ENCODE data around the gene VPS26A.

VPS26A gene

DNA sequence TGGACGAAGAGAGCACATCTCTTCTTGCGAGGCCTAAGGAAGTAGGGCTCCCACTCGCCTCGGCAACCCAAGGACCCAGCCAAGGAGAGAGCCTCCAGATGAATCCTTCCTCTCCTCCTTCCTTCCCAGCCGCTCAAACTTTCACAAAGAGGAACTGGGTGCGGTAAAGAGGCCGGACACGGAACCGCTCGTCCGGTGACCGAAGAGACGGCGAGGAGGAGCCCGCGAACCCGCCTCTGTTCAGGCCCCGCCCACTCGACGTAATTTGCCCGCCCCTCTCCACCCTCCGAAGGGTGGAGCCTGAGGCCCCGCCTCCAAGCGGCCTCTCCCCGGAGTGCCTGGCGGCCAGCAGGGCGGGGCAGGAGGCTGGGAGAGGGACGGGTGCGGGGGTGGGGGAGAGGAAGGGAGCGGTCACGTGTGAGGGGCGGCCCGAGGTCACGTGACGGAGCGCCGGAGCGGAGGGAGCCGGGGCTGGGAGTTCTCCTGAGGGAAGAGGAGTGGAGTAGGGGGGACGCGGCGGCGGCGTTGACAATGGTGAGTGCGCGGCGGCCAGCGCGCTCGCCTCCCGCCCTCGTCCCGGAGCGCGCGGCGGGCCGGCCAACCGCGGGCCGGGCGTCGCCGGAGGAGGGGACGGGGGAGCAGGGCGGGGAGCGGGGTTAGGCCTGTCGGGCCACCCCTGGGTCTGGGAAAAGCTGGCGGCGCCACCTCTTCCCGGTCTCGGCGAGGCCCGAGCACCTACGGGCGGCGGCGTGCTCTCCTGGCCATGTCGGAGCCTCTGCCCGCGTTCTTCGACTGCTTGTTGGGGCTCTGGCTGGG lies at the start of gene VPS26A:
Gene VPS26A, plus strand, starts transcription at position 432 of the 816 bp plus-strand sequence. Its CDS starts 100 bp downstream, at position 532.
- DNase-seq: peak; percentile 100

DNA sequence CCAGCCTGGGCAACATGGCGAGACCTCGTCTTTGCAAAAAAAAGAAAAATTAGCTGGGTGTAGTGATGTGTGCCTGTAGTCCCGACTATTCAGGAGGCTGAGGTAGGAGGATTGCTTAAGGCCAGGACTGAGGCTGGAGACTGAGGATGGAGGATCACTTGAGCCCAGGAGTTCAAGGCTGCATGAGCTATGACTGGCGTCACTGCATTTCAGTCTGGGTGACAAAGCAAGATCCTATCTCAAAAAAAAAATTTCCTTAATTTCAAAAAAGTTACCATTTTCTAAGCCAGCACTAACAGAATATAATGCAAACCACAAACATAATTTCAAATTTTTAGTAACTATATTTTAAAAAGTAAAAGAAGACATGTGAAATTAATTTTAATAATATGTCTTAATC lies 49.4 kb upstream of the VPS26A start:
- no peak for DNase-seq

DNA sequence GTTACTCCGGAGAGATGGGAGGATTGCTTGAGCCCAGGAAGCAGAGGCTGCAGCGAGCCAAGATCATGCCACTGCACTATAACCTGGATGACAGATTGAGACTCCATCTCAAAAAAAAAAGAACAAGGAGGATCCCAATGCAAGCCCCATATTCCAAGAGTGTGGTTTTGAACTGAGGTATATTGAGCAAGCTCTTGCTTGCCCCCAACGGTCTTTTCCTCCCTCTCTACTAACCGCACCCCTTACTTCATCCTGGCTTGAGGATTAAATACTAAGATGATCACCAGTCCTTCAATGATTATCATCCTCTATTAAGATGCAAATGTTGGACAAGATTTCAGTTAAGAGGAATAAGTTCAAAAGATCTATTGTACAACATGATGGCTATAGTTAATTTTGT lies 48.5 kb upstream of the VPS26A start:
- DNase-seq: no peak

DNA sequence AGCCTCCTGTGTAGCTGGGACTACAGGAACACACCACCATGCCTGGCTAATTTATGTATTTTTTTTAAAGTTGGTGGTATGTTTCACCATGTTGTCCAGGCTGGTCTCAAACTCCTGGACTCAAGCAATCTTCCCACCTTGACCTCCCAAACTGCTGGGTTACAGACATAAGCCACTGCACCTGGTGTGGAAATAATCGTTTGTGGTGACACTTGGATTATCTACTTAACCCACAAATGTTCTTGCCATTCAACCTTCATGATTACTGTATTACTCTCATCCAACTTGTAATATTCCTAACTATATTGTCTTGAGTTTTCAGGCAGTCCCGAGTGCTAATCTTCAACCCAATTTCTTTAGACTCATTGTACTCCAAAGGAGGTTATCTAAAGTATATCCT lies 45.7 kb upstream of the VPS26A start:
- DNase-seq: no peak

DNA sequence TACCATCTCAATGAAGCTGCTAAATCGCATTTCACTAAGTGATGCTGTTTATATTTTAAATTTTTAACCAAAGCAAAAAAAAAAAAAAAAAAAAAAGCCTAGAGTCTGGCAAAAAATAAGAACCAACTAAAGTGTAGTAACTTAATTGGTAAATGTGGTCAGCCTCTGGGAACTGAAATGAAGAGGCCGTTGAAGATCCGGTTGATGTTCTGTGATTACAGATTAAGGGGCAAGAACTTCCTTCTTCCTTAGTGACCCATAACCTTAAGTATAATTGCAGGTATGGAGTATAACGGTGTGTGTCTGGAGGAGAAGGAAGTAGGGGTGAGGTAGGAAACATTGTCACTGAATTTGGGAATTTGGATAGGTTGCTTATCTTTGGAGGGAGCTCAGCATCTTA lies 43.8 kb upstream of the VPS26A start:
- DNase-seq: no peak

DNA sequence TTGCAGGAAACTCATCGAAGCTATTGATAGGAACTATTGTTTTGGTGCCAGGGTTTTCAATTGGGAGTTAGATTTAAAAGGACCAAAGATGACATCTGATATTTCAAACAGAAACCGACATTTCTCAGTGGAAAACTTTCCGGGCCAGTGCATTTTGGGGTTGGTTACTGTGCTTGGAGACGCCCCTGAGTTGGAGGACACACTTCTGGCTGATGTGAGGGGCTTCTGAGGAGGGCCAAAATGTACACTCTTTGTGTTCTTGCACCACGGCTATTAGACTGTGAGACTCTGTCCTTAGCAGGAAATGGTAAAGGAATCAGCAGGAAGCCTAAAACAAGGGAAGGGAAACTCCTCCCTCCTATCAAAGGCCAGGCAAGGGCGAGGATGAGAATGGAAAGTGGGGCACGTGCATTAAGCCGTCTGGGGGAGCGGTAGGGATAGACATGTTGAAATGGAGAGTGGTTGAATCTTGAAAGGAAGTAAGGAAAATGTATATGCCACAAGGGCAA lies 37.9 kb upstream of the VPS26A start:
- DNase-seq: peak; percentile 84

DNA sequence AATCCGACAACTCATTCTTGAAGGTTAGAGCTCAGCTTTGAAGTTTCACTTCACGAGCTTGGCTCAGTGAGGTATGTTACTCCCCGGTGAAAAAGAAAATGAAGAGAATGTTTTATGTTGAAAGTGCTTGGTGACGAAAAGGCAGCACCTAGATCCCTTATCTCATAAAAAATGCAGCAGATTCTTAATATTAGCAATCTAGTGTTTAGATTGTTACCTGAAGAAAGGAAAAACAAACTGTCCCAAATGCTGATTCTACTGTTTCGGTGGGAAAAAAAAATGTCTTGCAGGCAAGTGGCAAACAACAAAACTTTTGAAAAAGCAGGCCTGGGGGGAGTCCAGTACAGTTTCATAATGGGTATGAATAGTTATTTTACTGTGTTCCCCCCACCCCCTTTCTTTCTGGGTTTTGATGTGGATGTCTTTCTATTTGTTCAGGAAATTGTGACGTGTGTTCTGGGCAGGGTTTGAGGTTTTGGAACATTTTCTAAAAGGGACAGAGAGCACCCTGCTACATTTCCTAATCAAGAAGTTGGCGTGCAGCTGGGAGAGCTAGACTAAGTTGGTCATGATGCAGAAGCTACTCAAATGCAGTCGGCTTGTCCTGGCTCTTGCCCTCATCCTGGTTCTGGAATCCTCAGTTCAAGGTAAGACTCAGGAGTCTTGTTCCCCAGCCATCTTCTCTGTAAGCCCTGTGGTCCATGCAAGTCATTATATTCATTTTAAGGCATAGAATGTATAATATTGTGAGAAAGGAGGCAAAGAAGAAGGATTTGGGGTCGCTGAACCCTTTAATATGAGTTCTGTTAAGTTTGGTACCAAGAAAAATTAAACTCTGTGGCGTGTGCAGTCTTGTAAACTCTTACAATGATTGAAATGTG lies 36.1 kb upstream of the VPS26A start, which contains the start of gene SRGN:
Gene SRGN, plus strand, starts transcription at position 514 of the 881 bp plus-strand sequence. Its CDS starts 55 bp downstream, at position 569.
- DNase-seq: peak; percentile 97

DNA sequence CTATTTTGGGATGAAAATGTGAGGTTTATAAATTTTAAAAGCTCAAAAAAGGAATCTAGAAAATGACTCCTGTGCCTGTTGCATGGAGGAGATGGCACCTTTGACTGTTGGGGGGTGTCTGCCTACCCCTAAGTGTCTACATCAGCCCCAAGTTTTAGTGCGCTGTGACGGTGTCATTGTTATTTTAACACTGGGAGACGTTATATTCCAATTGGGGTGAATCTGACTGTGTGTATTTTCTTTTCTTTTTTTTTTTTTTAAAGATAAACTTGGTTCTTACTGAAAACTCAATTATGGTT lies 35.6 kb upstream of the VPS26A start:
- DNase-seq: no peak

DNA sequence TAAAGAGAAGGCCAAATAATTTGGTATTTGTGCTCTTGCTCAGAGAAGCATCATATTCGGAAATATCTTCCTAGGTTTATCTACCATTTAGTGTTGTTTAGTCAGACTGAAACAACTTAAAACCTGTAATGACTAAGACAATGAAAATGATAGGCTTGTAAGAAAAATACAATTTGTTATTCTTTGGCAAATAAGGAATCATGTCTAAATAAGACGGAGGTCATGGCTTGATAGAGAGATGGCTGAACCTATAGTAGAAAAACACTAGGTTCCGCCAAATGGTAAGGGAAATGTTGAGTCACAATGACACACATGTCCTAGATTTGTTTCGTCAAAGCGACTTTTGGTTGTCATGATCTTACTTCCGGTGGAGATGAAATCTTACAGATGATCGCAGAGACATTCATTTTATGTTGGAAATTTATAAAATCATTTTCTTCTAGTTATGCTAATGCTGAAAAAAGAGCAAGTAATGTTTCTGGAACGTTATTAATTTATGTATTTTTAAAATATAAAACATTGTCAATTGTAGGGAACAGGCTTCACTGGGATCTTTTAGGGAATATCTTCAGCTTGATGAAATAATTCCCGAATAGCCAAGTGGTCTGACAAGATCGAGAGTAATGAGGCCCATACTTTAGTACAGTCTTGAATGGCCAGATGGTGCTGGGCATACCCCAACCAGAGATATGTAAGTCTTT lies 35.0 kb upstream of the VPS26A start:
- DNase-seq: peak; percentile 93

DNA sequence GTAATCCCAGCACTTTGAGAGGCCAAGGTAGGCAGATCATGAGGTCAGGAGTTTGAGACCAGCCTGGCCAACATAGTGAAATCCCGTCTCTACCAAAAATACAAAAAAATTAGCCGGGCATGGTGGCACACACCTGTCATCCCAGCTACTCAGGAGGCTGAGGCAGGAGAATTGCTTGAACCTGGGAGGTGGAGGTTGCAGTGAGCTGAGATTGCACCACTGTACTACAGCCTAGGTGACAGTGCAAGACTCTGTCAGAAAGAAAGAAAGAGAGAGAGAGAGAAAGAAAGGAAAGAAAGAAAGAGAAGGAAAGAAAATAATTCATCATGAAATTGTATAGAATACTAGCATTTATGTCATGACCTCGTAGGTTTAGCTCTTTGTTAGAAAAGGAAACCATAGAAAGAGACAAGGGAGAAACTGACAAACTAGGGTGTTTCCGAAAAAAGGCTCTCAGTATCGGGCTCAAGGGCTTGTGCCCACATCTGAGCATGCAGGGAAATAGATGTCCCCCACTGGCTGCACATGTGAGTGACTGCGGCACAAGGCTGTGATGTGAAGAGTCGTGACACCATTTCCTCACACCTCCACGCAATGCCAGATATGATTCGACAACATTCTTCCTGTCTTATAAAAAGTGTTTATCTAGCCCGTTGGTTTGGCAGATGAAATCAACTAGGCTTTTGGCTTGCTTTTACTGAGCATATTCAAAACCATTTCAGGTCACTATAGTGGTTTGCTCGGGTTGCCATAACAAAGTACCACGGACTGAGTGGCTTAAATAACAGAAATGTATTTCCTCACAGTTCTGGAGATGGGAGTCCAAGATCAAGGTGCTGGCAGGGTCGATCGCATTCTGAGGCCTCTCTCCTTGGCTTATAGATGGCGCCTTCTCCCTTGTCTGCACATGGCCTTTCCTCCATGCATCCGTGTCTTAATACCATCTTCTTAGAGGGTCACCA lies 34.1 kb upstream of the VPS26A start:
- DNase-seq: peak; percentile 85

DNA sequence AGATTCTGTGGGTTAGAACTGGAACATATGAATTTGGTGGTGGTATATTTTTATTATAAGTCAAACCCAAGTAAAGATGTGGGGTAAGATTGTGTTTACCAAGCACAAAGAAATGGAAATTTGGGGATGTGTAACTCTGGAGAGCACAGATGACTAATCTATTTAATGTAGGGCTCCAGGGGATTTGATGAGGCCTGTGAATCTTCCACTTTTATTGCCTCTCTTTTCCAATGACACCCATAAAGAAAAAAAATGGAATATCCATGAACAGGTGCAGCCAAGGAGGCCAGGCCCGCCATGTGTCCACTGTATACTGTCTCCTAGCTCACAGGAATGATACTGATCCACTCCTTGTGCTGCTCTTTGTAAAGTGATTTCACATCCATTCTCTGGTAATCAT lies 33.3 kb upstream of the VPS26A start:
- DNase-seq: peak; percentile 71

DNA sequence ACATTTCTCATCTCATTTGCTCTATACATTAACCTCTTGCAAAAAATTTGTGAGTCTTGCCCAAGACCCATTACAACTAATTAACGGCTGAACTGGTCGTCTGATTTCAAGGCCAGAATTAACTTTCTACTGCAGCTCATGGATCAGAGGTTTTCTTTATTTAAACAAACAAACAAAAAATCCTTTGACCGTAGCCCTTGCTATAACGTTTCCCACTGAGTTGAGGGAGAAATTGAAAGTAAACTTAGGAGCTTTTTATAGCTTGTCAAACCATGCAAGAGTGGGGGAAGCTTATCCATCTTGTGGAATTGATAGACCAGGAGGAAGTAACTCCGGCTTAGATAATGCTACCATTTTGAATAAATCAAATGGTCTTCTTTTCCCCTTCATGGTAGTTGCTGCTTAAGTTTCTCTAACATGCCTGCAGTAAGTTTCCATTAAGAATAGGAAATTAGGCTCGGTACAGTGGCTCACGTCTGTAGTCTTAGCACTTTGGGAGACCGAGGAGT lies 32.8 kb upstream of the VPS26A start:
- DNase-seq: peak; percentile 66

DNA sequence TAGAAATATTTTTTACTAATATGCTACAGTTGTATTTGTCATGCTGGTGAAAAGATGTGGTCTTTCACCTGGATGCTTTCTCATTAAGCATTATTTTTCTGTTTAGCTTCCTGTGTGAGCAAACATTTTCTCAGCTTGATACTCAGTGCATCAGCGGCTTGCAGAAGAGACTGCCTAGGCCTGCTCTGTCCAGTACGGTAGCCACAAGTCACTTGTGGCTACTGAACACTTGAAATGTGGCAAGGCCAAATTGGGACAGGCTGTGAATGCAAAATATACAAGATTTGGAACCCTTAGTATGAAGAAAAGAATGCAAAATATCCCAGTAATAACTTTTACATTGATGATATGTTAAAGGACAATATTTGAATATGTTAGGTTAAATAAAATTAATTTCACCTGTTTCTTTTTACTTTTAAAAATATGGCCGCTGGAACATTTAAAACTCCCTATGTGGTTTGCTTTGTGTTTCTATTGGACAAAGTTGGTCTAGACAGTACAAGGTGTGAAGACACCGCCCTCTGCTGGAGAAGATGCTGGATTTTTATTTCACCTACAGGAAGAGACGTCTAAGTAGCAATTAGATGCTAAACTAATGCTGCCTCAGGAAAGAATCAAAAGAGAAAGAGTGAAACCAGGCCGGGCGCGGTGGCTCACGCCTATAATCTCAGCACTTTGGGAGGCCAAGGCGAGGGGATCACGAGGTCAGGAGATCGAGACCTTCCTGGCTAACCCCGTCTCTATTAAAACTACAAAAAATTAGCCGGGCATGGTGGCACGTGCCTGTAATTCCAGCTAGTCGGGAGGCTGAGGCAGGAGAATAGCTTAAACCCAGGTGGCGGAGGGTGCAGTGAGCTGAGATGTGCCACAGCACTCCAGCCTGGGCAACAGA lies 30.8 kb upstream of the VPS26A start:
- DNase-seq: peak; percentile 85

DNA sequence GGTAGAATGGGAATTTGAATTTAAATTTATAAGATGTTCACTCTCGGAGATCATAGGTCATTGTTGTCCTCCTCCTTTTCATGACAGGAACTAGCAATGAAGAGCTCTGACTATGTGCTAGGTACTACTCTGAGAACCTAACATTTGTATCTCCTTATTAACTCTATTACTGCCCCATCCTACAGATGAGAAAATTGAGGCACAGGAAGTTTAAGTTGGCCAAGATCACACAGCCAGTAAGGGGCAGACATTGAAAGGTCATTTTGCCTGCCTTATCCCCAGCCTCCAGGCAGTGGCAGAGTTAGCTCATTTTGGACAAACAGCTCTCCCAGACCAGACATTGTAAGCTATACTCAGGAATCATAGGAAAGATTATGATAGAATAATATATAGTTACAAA lies 30.0 kb upstream of the VPS26A start:
- no peak for DNase-seq

DNA sequence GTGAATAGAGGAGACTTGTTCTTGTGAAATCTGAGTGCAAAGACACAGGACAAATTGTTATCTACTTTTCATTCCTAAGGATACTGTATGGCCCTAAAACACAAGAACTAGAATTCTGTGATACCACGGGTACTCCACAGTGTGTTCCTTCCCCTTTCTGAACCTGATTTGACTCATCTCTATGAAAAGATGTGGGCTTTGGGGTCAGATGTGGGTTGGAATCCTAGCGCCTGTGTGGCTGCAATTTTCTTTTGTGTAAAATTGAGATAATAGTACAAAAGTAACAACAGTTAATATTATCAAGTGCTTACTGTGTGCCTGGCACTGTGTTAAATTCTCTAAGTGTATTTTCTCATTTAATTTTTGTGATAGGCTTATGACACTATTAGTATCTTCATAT lies 27.9 kb upstream of the VPS26A start:
- peak; percentile 64 for DNase-seq

DNA sequence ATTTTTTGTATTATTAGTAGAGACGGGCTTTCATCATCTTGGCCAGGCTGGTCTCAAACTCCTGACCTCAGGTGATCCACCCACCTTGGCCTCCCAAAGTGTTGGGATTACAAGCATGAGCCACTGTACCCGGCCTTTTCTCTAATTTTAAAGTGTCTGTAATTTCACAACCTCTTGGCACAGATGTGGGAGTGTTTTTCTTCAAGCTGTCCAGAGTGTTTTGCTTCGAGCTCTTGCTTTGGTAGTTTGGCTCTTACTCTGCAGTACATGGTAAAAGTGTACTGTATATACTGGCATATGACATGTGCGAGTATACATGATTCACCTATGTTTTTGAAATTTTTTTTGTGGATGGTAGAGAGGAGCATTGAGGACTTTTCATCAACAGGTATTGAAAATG lies 26.2 kb upstream of the VPS26A start:
- no peak for DNase-seq

DNA sequence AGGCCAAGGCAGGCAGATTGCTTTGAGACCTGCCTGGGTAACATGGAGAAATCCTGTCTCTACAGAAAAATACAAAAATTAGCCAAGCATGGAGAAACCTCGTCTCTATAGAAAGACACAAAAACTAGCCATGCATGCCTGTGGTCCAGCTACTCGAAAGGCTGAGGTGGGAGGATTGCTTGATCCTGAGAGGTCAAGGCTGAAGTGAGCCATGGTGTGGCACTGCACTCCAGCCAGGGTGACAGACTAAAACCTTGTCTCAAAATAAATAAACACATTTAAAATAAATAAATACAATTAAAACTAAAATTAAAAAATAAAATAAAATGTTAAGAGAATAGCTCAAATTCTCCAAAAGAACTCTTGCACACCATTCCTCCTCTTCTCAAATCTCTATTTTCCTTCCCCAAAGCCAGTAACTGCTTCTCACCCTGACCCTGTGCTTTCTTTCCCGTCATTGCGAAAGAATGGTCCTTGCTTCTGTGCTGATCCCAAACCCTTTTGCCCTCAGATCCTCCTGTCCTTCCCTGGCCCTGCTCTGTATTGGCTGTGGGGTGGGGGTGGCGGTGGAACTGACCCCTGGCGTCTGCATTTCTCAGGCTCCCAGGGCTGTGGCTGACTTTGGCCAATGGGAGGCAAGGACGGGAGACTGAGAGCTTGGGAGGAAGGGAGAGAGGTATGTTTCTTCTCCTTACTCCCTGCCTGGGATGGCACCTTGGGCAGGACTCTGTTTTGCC lies 23.7 kb upstream of the VPS26A start:
- DNase-seq: no peak

DNA sequence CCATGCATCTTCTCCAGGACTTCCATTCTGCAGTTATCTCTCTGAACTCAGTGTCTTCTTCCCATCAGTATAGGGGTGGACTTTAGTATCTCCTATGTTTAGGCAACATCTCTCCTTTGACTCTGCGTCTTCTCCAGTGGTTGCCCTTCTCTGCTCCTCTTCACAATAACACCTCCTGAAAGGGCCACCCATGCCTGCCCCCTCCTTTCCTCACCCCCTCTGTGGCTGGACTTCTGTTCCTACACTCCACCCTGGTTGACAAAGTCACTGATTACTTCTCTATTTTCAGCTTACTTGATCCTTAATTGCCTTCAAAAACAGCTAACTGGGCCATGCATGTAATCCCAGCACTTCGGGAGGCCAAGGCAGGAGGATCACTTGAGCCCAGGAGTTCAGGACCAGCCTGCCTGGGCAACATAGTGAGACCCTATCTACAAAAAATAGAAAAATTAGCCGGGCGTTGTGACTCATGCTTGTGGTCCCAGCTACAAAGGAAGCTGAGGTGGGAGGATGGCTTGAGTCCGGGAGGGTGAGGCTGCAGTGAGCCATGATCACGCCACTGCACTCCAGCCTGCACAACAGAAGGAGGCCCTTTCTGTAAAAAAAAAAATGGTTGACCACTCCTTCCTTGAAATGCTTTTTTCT lies 22.4 kb upstream of the VPS26A start:
- DNase-seq: peak; percentile 81

DNA sequence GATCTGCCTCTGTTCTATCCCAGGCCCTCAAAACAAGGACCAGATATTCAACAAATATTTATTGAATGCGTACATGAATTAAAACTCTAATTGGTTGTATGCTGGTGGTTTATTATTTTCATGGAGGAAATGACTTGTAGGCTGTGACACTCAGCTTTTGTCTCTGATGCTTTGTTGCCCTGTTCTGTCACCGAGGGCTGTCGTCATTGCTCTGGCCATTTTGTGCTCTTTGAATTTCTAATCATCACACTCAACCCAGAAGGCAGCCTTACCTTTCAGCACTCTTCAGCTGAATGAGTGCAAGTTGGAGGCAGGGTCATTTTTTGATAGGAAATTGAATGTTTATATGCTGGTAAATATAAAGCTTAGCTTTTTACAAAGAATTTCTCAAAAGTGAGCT lies 21.5 kb upstream of the VPS26A start:
- DNase-seq: no peak
